HG02973 (cell line): Measurements from ENCODE around the gene CDKAL1.
"Not testable (repeated sequence)": the region's sequence is repeated elsewhere in the genome, so short reads cannot be mapped to it uniquely, and the experiment has no call there.

Experiments
- ATAC-seq: cut with Tn5 transposase; IDR thresholded peaks from one replicate; pipeline ENCODE4 v1.9.1; 2021; ENCODE audit warnings: moderate library complexity; ENCODE audit not compliant: unreplicated experiment

The CDKAL1 gene

GRCh38 chr6:20826378-20826777 is 292.1 kb downstream of the CDKAL1 start:
- ATAC-seq = no peak

GRCh38 chr6:20827798-20828197 is 293.5 kb downstream of the CDKAL1 start:
- ATAC-seq = no peak

- ATAC-seq = no peak
Measured at GRCh38 chr6:20830576-20830975, 296.3 kb downstream of the CDKAL1 start.

- ATAC-seq = not testable (repeated sequence)
Measured at GRCh38 chr6:20831251-20831650, 297.0 kb downstream of the CDKAL1 start.

GRCh38 chr6:20833881-20834515 is 299.7 kb downstream of the CDKAL1 start:
- ATAC-seq = no peak

- no peak for ATAC-seq
Measured at GRCh38 chr6:20835315-20836010, 301.2 kb downstream of the CDKAL1 start.

GRCh38 chr6:20837189-20837588 is 302.9 kb downstream of the CDKAL1 start:
- ATAC-seq = no peak

GRCh38 chr6:20838113-20838512 is 303.9 kb downstream of the CDKAL1 start:
- no peak for ATAC-seq

- ATAC-seq = no peak
Measured at GRCh38 chr6:20839630-20840029, 305.4 kb downstream of the CDKAL1 start.

GRCh38 chr6:20840675-20841074 is 306.4 kb downstream of the CDKAL1 start:
- no peak for ATAC-seq

GRCh38 chr6:20841806-20842205 is 307.5 kb downstream of the CDKAL1 start:
- no peak for ATAC-seq

GRCh38 chr6:20845592-20845991 is 311.3 kb downstream of the CDKAL1 start:
- no peak for ATAC-seq

GRCh38 chr6:20846602-20847028 is 312.4 kb downstream of the CDKAL1 start:
- no peak for ATAC-seq

GRCh38 chr6:20847904-20848303 is 313.6 kb downstream of the CDKAL1 start:
- no peak for ATAC-seq

- no peak for ATAC-seq
Measured at GRCh38 chr6:20850686-20851416, 316.6 kb downstream of the CDKAL1 start.

GRCh38 chr6:20851795-20852194 is 317.5 kb downstream of the CDKAL1 start:
- no peak for ATAC-seq

- ATAC-seq = no peak
Measured at GRCh38 chr6:20853828-20854227, 319.6 kb downstream of the CDKAL1 start.

- no peak for ATAC-seq
Measured at GRCh38 chr6:20856681-20857288, 322.5 kb downstream of the CDKAL1 start.

- ATAC-seq = no peak
Measured at GRCh38 chr6:20861481-20861880, 327.2 kb downstream of the CDKAL1 start.

GRCh38 chr6:20866036-20866435 is 331.8 kb downstream of the CDKAL1 start:
- ATAC-seq = no peak

- no peak for ATAC-seq
Measured at GRCh38 chr6:20866935-20867703, 332.9 kb downstream of the CDKAL1 start.
